Renal cortex interstitium (tissue), 11 donors: ENCODE results near the gene MYLK4. TPM values are rescaled to one million over a fixed set of nuclear protein-coding genes. Genes with fewer than 3 reads are reported as not detected.
A peak's percentile ranks its signal among the peaks of the same experiment; 100 is the strongest.

ENCODE experiments used
- DNase-seq, 11 donors: peaks; one replicate each; pipeline ENCODE4 v3.0.0-alpha.2; 2013; ENCODE audit warnings: low read depth in 9 of 11, low spot score in 4 of 11; ENCODE audit errors: extremely low read depth in 1 of 11
- polyA plus RNA-seq, 3 donors: library from polyadenylated mRNA; unstranded; fragments of 120-200 nt; gene quantifications; one replicate each; pipeline ENCODE4 v1.2.1, GENCODE V29; 2013; ENCODE audit not compliant: insufficient read length in 3 of 3

The MYLK4 gene
- polyA plus RNA-seq, 3 donors: 1.3 to 1.5 (median 1.4) TPM

DNA sequence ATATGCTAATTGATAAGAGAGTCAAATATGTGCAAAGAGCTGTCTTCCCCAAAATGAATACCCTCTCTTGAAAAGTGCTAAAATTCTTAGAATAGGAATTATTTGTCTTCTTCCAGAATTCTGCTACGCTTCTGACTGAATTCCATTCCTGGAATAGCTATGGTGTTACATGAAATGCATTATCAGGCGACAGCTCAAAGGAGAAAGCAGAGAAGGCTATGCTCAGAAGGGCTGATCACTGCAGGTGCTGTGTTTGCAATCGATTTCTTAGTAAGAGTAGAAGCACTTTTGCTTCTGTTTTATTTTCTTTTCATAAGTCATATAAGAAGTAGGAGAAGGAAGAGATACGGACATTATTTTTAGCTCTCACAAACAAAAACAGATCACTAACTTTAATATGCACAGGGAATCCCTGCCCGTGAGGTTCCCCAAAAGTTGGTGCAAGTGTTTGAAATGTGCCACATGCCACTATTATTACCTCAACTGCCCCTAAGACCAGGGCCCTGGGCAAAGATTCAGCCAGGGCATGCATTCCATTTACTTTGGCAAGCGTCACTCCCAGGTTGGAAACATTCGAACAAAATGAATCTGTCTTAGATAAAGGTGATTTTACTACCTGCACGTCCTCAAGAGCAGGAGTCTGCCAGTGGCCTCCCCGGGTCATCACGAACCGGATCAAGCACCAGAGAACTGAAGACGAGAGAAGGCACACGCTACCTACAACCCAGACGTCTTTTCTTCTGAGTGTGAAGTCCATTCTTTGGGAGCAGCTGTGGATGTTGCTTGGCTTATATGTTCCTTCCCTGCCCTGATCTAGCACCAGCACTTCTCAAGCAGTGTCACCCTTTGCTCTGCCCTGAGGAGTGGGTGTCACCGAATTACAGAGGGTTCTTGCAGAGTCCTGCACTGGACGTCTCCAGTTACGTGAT lies 7.2 kb downstream of the MYLK4 start:
- DNase-seq: no peak

DNA sequence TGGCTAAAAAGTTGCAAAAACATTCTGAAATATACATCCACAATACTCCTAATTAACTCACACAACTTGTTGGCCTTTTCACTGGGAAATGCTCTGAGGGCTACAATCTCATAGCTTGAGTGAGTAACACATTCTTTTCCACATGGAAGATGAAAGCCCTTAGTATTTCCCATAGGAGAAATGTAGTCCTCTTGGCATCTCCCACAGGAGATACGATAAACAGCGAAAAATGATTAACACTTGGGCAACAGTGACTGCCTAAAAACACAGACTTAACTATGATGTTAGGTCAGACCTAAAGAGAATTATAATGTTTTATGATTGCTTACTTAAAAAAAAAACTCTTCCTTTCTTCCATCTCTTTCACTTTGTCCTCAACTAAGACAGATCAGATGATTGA lies 9.0 kb downstream of the MYLK4 start:
- DNase-seq: no peak

DNA sequence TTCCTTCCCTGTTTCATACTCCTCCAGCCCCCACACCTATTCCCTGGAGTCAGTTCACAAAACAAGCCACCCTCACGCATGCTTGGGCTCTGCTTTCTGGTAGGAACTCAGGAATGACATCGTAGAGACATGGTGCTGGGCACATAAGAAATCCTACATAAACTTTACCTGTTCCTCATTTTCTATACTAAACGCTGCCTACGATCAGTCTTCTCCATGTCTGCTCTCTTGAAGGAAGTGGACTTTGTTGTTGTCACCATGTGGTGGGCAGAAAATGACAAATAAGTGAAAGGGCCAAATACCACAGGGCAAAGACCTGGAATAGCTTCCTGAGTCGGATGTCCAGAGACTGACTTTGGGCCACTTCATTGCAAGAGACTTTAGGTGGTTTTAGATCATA lies 10.1 kb downstream of the MYLK4 start:
- DNase-seq: no peak

DNA sequence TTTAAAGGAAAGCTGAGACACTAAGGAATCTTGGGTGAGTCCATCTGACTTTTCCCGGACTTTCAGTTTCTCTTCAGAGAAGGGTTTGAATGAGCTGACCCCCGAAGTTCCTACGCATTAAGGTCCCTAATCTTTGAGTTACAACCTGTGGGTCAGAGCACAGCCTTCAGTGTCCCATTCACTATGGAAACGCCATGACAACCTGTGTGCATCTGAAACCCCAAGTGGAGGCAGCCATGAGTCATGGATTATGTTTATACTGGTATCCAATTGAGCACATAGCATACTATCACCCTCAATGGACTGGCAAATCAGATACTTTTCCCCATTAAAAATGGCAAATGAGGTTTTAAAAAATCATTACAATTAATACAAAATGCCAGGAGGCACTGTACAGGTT lies 11.4 kb downstream of the MYLK4 start:
- DNase-seq: no peak

DNA sequence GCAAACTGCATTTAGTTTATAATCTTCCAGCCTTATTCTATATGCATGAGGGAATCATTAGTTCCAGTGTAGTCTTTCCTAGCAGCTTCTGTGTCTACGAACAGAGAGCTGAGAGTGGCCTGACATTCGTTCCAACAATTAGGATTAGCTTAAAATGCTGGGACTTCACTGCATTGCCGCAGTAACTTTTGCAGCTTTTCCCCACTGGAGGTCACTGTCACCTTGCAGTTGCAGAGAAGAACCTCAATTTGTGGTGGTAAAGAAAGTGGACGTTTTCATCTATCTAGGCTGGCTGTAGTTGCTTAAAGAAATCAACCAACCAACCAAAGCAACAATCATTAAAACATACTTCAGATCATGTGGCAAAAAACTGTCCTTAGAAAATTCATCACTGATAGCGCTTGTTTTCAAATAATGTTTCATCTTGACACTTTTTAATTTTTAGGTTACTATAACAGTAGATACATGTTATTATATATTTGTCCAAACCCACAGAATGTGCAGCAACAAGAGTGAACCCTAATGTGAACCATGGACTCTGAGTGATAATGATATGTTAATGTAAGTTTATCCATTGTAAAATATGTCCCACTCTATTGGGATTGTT lies 12.2 kb downstream of the MYLK4 start:
- peak in 10 of 11 donors; percentile 48 to 68 (median 54) for DNase-seq

DNA sequence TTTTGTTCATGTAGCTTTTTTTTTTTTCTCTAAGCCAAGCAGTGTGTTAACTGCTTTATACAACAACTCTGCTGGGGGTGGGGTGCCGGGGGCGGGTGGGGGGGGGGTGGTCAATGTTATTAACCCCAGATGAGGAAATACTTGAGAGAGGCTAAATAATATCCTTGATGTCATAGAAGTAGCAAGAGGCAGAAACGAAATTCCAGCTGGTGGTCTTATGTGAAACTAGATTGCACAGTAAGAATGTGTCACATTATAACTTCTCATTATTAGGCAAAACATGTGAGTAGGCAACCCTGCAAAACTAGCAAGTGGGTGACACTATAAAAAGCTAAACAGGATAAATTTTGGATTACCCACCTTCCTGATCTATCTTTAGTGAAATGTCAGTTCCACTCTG lies 12.8 kb downstream of the MYLK4 start:
- DNase-seq: no peak

DNA sequence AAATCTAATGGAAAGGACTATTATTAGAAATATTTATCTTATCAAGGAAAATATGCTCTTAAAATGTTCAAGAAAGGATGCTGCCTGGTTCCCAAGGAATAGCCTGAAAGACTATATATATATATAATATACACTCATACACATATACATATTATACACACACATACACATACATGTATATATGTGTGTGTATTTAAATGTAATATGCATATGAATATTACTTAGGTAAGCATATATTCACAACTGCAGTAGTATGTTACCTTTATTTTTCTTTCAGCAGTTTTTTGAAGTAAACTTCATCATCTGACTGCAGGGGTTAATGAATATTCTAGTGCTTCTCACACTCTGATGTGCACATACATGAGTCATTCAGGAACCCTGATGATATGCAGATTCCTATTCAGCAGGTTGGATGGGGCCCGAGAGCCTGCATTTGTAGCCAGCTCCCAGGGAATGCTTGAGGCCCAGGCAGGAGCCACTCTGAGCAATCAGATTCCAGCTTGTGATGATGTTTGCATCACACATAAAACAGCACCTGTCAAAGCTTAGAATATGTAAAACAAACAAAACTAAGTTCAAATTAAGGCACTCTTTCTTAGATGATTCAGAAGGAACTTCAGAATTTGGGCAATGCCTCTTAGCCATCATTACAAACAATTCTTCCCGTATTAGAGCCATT lies 16.1 kb downstream of the MYLK4 start:
- no peak for DNase-seq

DNA sequence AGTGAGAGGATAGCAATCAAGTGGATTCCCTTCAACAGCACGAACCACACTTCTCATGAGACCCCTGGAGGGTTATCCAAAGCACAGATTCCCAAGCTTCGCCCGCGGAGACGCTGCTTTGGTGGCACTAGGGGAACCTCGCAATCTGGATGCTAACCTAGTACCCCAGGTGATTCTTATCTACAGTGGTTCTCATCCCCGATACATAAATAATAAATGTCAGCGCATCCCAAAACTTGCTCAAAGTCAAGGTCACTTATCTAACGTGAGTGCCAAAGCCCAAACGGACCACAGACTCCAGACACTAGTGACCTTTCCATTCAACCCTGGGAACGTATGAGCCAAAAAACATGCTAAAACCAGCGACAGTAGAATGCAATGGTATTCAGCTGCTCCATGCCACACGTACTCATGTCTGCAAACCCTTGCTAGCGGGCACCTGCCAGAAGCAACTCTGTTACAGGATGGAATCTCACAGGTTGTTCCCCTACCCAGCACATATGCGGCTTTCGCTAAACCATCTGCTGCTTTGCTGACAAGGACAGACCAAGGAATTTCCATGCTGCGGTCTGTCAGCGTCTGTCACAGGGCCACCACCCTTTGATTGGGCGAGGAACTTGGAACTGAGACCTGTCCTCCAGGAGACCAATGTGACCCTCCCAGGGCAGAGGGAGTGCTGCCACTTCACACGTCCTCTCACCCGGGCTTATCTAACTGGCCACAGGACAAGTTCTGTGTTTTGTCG lies 16.8 kb downstream of the MYLK4 start:
- DNase-seq: no peak

DNA sequence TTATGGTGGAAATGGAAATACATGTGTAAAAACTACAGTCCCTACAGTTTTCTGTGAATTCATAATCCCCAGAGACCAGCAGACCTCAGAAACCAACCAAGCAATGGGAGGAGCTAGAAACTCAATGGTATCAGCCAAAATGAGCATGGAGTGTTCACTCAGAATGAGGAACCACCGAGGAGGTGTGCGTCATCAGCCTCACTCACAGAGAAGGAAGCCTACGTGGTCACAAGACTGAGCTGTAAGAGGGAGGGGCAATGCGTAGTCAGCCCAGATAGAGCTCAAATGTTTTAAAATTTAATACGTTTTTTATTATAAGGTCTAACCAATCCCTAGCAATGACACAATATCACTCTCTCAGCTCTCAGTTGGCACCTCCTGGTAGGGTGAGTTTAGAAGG lies 17.4 kb downstream of the MYLK4 start:
- DNase-seq: no peak

DNA sequence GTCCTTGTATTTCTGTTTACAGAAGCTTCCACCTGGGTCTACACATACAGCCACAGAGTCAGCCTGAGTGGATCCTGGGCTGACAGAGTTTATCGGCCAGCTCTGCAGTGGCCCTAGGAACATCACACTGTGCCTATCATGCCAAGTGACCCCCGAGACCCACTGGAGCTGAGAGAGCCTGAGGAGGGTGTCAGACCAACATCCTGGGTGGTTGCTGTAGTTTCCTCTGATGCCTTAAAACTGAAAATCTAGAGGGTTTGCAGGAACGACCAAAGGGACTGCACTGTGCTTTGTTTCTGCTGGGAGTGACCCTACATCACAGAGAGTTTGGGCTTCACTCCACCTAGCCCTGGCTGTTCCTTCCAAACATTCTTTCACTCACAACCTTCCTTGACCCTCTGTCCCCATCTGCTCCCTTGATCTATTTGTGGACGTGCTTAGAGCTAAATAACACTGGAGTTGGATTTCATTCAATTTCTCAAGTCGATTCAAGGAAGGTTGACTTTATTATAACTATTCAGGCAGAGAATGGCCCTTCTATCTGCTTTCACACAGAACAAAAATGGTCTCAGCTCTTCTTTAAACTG lies 18.1 kb downstream of the MYLK4 start:
- DNase-seq: no peak

DNA sequence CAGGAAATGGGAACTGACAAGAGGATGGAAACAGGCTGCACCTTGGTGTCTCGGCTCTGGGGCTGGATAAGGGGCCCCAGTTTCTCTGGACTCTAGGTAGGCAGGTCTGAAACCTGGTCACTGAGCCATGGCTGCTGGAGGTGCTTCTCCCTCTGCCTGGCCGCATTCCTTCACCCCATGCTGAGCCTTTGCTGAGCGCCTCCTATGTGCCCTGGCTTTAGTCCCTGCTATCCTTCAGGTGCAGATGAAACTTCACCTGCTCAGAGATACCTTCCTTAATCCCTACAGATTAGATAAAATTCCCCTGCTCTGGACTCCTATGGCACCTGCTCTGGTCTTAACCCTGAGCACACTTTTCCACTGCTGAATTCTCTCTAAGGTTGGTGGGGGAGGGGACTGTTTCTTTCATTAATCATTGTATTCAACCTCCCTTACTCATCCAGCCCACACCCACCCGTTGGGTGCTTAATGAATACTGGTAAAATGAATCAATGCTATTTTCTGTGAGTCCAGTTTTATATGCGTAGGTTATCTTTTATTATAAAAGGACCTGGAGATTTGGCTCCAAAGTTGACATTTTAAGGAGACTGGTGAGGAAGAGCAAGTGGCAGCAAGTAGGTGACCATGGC lies 19.3 kb downstream of the MYLK4 start:
- DNase-seq: no peak

DNA sequence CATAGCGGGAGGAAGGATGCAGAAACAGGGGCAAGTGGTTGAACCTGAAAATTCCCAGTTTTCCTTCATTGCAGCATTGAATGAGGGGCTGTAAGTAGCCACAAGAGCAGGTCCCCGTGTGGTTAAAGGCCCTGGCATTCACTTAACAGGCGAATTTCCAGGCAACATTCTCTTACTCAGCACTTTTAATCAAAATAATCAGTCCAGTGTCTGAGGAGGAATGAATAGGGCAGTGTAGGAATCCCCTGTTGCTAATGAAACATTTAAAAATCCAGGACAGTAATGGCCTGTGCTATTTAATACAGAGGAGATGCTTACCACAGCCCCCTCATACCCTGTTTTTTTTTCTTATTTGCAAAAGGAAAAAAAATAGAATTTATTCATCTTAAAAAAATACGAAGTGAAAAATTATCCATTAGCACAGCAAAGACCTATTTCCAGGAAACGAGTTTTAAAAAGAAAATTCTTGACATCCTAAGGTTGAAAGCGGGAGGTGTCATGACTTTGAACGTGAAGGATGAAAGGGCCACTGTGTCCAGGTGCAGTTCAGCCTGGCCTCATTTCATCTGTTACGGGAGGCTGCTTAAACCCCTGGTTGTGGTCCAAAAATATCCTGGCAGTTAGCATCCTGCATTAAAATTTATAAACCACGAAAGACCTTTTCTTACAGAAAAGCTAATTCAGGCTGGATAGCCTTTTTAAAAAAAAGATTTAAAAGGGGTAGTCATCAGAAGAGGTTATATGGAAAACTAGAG lies 20.2 kb downstream of the MYLK4 start:
- no peak for DNase-seq

DNA sequence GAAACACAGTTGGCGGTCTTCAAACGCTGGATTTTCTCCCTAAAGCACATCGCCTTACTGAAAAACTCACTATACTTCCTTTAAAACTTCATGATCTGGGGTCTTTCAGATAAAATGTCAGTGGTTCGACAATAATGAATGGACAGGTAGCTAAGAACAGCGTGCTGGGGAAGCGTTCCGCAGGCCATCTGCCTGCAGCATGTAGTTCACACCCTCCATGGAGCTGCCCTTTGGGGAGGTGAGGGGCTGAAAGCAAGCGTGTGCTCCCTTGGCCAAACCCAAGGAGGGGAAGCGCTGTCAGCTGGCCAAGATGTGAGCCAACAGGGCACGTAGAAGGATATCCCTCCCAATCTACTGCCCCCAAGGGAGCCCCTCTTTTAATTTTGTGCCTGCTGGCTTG lies 20.8 kb downstream of the MYLK4 start:
- no peak for DNase-seq

DNA sequence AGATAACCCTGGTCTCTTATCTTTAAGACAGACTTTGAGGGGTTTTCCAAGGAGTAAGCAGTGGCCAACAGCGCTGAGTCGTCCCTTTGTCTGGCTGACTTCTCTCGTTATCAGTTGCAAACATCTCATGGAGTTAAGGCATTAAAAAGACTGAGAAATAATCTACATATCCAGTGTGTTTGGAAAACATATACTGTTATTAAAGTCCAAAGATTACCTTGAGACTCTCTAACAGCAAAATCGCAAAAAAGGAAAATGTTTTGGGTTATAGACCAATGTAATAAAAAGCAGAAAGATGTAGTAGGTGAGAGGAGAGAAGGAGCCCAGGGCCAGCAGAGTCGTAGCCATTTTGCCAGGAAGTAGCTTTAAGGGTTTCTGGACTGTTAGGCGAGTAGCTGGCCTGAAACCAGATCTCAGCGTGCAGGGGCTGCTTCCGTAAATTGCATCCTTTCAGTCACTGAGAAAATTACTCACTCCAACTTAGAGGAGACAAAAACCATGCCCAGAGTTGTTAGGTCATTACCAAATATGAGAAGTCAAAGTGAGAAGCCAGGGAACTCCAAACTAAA lies 24.6 kb downstream of the MYLK4 start:
- no peak for DNase-seq

DNA sequence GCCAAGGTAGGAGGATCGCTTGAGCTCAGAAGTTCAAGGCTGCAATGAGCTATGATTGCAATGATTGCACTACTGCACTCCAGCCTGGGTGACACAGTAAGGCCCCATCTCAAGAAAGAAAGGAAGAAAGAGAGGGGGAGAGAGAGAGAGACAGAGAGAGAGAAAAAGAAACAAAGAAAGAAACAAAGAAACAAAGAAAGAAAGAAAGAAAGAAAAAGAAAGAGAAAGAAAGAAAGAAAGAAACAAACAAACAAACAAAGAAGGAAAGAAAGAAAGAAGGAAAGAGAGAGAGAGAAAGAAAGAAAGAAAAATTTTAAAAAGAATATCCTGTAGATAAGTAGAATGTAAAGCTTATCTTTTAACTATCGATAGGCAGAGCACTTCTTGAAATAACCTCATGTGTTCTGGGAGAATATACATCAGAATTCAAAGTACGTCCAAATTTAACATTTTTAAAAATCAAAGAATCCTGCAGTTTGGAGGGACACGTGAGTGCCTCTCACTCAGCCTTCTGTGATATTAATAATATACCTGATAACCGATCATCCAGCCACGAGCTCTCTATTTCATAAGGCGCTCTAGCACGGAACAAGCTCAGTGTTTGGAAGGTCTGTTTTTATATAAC lies 25.2 kb downstream of the MYLK4 start:
- no peak for DNase-seq

DNA sequence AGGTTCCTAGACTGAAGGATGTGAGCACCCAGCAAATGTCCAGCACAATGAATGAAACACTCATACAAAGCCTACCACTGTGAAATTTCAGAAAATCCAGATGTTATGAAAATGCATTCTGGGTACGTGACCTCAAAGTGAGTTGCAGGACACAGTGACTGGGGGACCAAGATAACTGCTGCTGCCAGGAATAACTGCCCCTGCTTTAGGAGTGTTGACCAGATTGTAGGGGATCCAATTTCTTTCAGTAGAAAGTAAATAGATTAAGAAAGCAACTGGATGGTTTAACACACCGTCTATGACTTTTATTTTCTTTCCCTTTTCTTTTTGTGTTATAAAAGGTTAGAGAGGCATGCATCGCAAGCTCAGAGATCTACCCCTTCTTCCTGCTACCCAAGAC lies 29.5 kb downstream of the MYLK4 start:
- DNase-seq: no peak

DNA sequence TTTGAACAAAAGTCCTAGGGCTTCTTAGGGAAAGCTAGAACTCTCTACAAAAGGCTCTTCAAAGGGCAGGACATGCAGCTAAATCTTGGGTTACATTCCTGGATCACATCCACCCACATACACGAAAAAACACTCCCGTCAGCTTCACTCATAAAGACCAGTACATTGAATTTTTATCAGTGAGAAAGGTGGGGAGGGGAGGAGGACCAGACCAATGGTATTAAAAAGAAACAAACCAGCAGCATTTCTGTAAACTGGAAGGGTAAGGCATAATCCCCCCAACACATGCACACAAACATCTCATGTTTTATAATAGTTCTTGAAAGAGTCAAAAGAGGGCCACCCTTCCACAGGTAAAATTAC lies 31.6 kb downstream of the MYLK4 start:
- DNase-seq: no peak
